Fibroblast of lung (primary cell): ENCODE results near the gene FBLN1.

ENCODE experiments used
- CTCF ChIP-seq, 2 donors: IDR thresholded peaks in 1 of 2; conservative IDR thresholded peaks in 1 of 2; 1 replicate in 1 of 2; 2 replicates in 1 of 2; pipeline ENCODE4 v1.5.1; 2011 to 2012; ENCODE audit warnings: low read length in 2 of 2, control low read depth in 1 of 2, inconsistent platforms in 1 of 2, low read depth in 1 of 2, mild to moderate bottlenecking in 1 of 2
- EZH2 ChIP-seq: IDR thresholded peaks from 2 replicates; pipeline ENCODE4 v1.5.1; 2012; ENCODE audit warnings: low read length, control low read depth, mild to moderate bottlenecking; ENCODE audit errors: missing control alignments

DNA sequence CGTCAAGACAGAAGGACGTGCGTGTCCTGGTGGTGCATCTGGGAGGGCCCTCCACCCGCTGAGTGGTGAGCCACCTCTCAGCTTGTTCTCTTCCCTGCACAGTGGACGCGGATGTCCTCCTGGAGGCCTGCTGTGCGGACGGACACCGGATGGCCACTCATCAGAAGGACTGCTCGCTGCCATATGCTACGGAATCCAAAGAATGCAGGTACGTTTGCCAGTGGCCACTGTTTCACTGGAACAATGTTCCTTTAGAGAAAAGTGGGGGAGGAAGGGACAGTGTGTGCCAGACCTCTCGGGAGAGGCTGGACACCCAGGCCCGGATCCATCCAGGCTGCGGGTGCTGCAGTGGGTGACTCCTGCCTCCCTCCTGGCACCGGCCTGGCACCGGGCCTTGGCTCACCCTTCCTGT, 15.9 kb downstream of the FBLN1 start:
- TF ChIP-seq CTCF (conservative IDR thresholded peaks at IDR 0.05 in 1 of 2, IDR thresholded peaks at IDR 0.05 in 1 of 2; ENCODE audit: low read depth in 1 of 2, low read length in 2 of 2) (no peak), EZH2 (no peak)
